Liver (tissue), 9 donors: ENCODE results near the gene CASQ2. TPM values are rescaled to one million over a fixed set of nuclear protein-coding genes. Genes with fewer than 3 reads are reported as not detected.

ENCODE experiments used
- DNase-seq: peaks from one replicate; pipeline ENCODE4 v3.0.0-alpha.2; 2017; ENCODE audit warnings: low spot score
- H3K27ac ChIP-seq, 2 donors: one replicate each; pipeline ENCODE4 v1.7.0; 2013; ENCODE audit warnings: inconsistent platforms in 2 of 2, low read length in 2 of 2, control low read depth in 1 of 2, low read depth in 1 of 2, mild to moderate bottlenecking in 1 of 2
- H3K27me3 ChIP-seq, 4 donors: one replicate each; pipeline versions ENCODE4 v1.6.1 to v1.7.0; 2013; ENCODE audit warnings: low read length in 3 of 4, inconsistent platforms in 1 of 4, mild to moderate bottlenecking in 1 of 4, moderate library complexity in 1 of 4; ENCODE audit not compliant: control insufficient read depth in 4 of 4, insufficient read depth in 4 of 4
- H3K36me3 ChIP-seq, 4 donors: one replicate each; pipeline versions ENCODE4 v1.6.1 to v1.7.0; 2013; ENCODE audit warnings: low read length in 3 of 4, mild to moderate bottlenecking in 3 of 4, low read depth in 1 of 4, moderate library complexity in 1 of 4; ENCODE audit not compliant: control insufficient read depth in 4 of 4, insufficient read depth in 3 of 4
- H3K4me1 ChIP-seq, 4 donors: one replicate each; pipeline versions ENCODE4 v1.6.1 to v1.7.0; 2013; ENCODE audit warnings: low read length in 3 of 4, mild to moderate bottlenecking in 3 of 4, moderate library complexity in 1 of 4; ENCODE audit not compliant: control insufficient read depth in 4 of 4, insufficient read depth in 4 of 4
- H3K4me3 ChIP-seq, 3 donors: one replicate each; pipeline versions ENCODE4 v1.6.1 to v1.7.0; 2013; ENCODE audit warnings: low read length in 3 of 3, control low read depth in 1 of 3, low read depth in 1 of 3, mild to moderate bottlenecking in 1 of 3
- H3K9ac ChIP-seq, 2 donors: one replicate each; pipeline ENCODE4 v1.7.0; 2013; ENCODE audit warnings: low read length in 2 of 2, mild to moderate bottlenecking in 2 of 2, moderate library complexity in 2 of 2, control low read depth in 1 of 2, low read depth in 1 of 2
- H3K9me3 ChIP-seq, 4 donors: one replicate each; pipeline versions ENCODE4 v1.6.1 to v1.7.0; 2013; ENCODE audit warnings: low read length in 3 of 4; ENCODE audit not compliant: control insufficient read depth in 4 of 4
- ATF3 ChIP-seq: IDR thresholded peaks from 2 replicates; pipeline ENCODE4 v1.6.1; 2016; ENCODE audit warnings: antibody characterized with exemption
- CTCF ChIP-seq: fragments of 150-350 bp; IDR thresholded peaks from 2 replicates; pipeline ENCODE4 v1.5.1; 2017; ENCODE audit warnings: improper control_type of control experiment, low read depth, low read length; ENCODE audit not compliant: missing input control
- EGR1 ChIP-seq, 2 donors: IDR thresholded peaks; 2 replicates each; pipeline ENCODE4 v1.6.1; 2016 to 2018; ENCODE audit warnings: antibody characterized with exemption in 2 of 2, low read depth in 2 of 2
- FOXA1 ChIP-seq: IDR thresholded peaks from 2 replicates; pipeline ENCODE4 v1.6.1; 2016; ENCODE audit warnings: antibody characterized with exemption
- FOXA2 ChIP-seq: IDR thresholded peaks from 2 replicates; pipeline ENCODE4 v1.6.1; 2016; ENCODE audit warnings: antibody characterized with exemption
- GABPA ChIP-seq, 2 donors: IDR thresholded peaks in 1 of 2; conservative IDR thresholded peaks in 1 of 2; 2 replicates each; pipeline ENCODE4 v1.6.1; 2016; ENCODE audit warnings: antibody characterized with exemption in 2 of 2, mild to moderate bottlenecking in 1 of 2, moderate library complexity in 1 of 2
- HNF4A ChIP-seq, 2 donors: conservative IDR thresholded peaks; 2 replicates each; pipeline ENCODE4 v1.6.1; 2016; ENCODE audit warnings: antibody characterized with exemption in 2 of 2, mild to moderate bottlenecking in 2 of 2
- HNF4G ChIP-seq: IDR thresholded peaks from 2 replicates; pipeline ENCODE4 v1.6.1; 2016; ENCODE audit warnings: antibody characterized with exemption
- JUND ChIP-seq, 2 donors: IDR thresholded peaks; 2 replicates each; pipeline ENCODE4 v1.6.1; 2016; ENCODE audit warnings: antibody characterized with exemption in 2 of 2
- MAX ChIP-seq: IDR thresholded peaks from 2 replicates; pipeline ENCODE4 v1.6.1; 2016; ENCODE audit warnings: antibody characterized with exemption
- NR2F2 ChIP-seq: IDR thresholded peaks from 2 replicates; pipeline ENCODE4 v1.6.1; 2016; ENCODE audit warnings: antibody characterized with exemption
- RAD21 ChIP-seq, 2 donors: IDR thresholded peaks; 2 replicates each; pipeline ENCODE4 v1.6.1; 2016; ENCODE audit warnings: antibody characterized with exemption in 2 of 2, mild to moderate bottlenecking in 2 of 2
- REST ChIP-seq: IDR thresholded peaks from 2 replicates; pipeline ENCODE4 v1.6.1; 2016; ENCODE audit warnings: antibody characterized with exemption, mild to moderate bottlenecking
- RXRA ChIP-seq, 2 donors: IDR thresholded peaks; 2 replicates each; pipeline ENCODE4 v1.6.1; 2017 to 2018; ENCODE audit warnings: antibody characterized with exemption in 2 of 2, mild to moderate bottlenecking in 1 of 2
- SP1 ChIP-seq: IDR thresholded peaks from 2 replicates; pipeline ENCODE4 v1.6.1; 2018; ENCODE audit warnings: antibody characterized with exemption, mild to moderate bottlenecking
- TAF1 ChIP-seq: conservative IDR thresholded peaks from 2 replicates; pipeline ENCODE4 v1.6.1; 2016; ENCODE audit warnings: antibody characterized with exemption, mild to moderate bottlenecking
- YY1 ChIP-seq: IDR thresholded peaks from 2 replicates; pipeline ENCODE4 v1.6.1; 2016; ENCODE audit warnings: antibody characterized with exemption, mild to moderate bottlenecking
- ZBTB33 ChIP-seq: IDR thresholded peaks from 2 replicates; pipeline ENCODE4 v1.6.1; 2016; ENCODE audit warnings: antibody characterized with exemption
- WGBS: extraction: QIAGEN DNeasy Blood & Tissue Kit; methylation state at CpG from one replicate; pipeline ENCODE4 v1.1.7; 2013; 5-methylcytosine and 5-hydroxymethylcytosine counted together
- polyA plus RNA-seq, 2 donors: library from polyadenylated mRNA; stranded (reverse) in 1 of 2; unstranded in 1 of 2; fragments of 200-250 nt in 1 of 2; fragments of >200 nt in 1 of 2; fragmentation: Nextera tagmentation in 1 of 2; extraction: Ambion mirVana in 1 of 2; gene quantifications; one replicate each; pipeline versions ENCODE4 v1.2.1 to v1.2.3, GENCODE V29; 2013 to 2015
- total RNA-seq, 2 donors: library from RNA; depleted of rRNA; stranded (reverse); fragments of >200 nt; gene quantifications; one replicate each; pipeline ENCODE4 v1.2.3, GENCODE V29; 2014
- donor health status: healthy.
- donor health status: healthy.
- donor health status: healthy.
- donor health status: healthy.
- donor health status: healthy.

Gene CASQ2
- total and polyA plus RNA-seq, 4 donors = 0.33 to 1.1 TPM; not detected in 2

GRCh38 chr1:115687744-115688143 lies 80.8 kb downstream of the CASQ2 start:
- Histone ChIP-seq H3K9me3 (no peaks in the 10 kb centered on the region), H3K27ac (no peak overlapping the region), H3K36me3 (peaks cover 1 to 46% (median 17%) of the 10 kb centered on the region in 4 donors), H3K4me3 (no peak overlapping the region), H3K4me1 (no peaks in the 10 kb centered on the region), H3K27me3 (no peaks in the 10 kb centered on the region), H3K9ac (no peak overlapping the region)
- no peak for TF ChIP-seq REST
- TF ChIP-seq YY1 = no peak
- TF ChIP-seq HNF4A (conservative IDR thresholded peaks at IDR 0.05) = no peak
- TF ChIP-seq EGR1 (IDR thresholded peaks at IDR 0.05; ENCODE audit: low read depth in 2 of 2) = no peak
- TF ChIP-seq SP1 = no peak
- DNase-seq = no peak
- WGBS = 99% methylated on average over 3 of the region's 3 CpGs

GRCh38 chr1:115685029-115685705 lies 83.3 kb downstream of the CASQ2 start:
- WGBS = 97% methylated on average over 14 of the region's 14 CpGs
- DNase-seq = no peak
- Histone ChIP-seq H3K27ac (no peak overlapping the region), H3K4me1 (no peaks in the 10 kb centered on the region), H3K36me3 (peaks cover 0 to 28% (median 12%) of the 10 kb centered on the region in 4 donors), H3K9me3 (no peaks in the 10 kb centered on the region), H3K9ac (no peak overlapping the region), H3K4me3 (no peak overlapping the region), H3K27me3 (no peaks in the 10 kb centered on the region)
- TF ChIP-seq RXRA (IDR thresholded peaks at IDR 0.05) (no peak), YY1 (no peak), EGR1 (IDR thresholded peaks at IDR 0.05; ENCODE audit: low read depth in 2 of 2) (no peak), HNF4G (no peak), JUND (IDR thresholded peaks at IDR 0.05) (no peak), MAX (no peak), FOXA1 (no peak), NR2F2 (no peak), GABPA (IDR thresholded peaks at IDR 0.05 in 1 of 2, conservative IDR thresholded peaks at IDR 0.05 in 1 of 2) (no peak), ZBTB33 (no peak), TAF1 (no peak), REST (no peak), ATF3 (no peak), CTCF (no peak), SP1 (no peak), RAD21 (IDR thresholded peaks at IDR 0.05) (no peak), FOXA2 (no peak)
